WTC11 (cell line): ENCODE measurements around the gene PRDM12. TPM values are rescaled to one million over a fixed set of nuclear protein-coding genes. Genes with fewer than 3 reads are reported as not detected.

Source experiments
- ATAC-seq: fragments of 200-7000 bp; cut with Tn5 transposase; 2 replicates; pipeline ENCODE4 v1.10.0; 2021; ENCODE audit warnings: mild to moderate bottlenecking, moderate library complexity
- CTCF ChIA-PET: fragments of 300-600 bp; sonication (Branson Sonifier 250); formaldehyde crosslinking; loops from one replicate; lab custom pipeline; 2021; ENCODE audit warnings: antibody characterized with exemption; lab: Charles Lee
- POLR2A ChIA-PET: fragments of 350-600 bp; sonication (Branson Sonifier 250); formaldehyde crosslinking; loops from one replicate; lab custom pipeline; 2021; ENCODE audit warnings: antibody characterized with exemption; lab: Charles Lee
- DNase-seq: peaks from one replicate; pipeline ENCODE4 v3.0.0; 2021; ENCODE audit warnings: low spot score
- H3K27ac Mint-ChIP-seq: 2 replicates; pipeline ENCODE4 v1.8.0; 2021; ENCODE audit warnings: mixed read lengths
- H3K27me3 Mint-ChIP-seq: 2 replicates; pipeline ENCODE4 v1.8.0; 2021; ENCODE audit warnings: low read depth, mild to moderate bottlenecking, moderate library complexity, mixed read lengths
- H3K36me3 Mint-ChIP-seq: 2 replicates; pipeline ENCODE4 v1.8.0; 2021; ENCODE audit warnings: mixed read lengths
- H3K4me1 Mint-ChIP-seq: 2 replicates; pipeline ENCODE4 v1.8.0; 2022; ENCODE audit warnings: mixed read lengths
- H3K4me3 Mint-ChIP-seq: 2 replicates; pipeline ENCODE4 v1.8.0; 2021; ENCODE audit warnings: mild to moderate bottlenecking, moderate library complexity, mixed read lengths
- H3K9me3 Mint-ChIP-seq: 2 replicates; pipeline ENCODE4 v1.8.0; 2021; ENCODE audit warnings: mixed read lengths
- AFF4 ChIP-seq: sonication (generic); formaldehyde crosslinking; IDR thresholded peaks from 2 replicates; pipeline ENCODE4 v1.8.1; 2023; ENCODE audit warnings: mild to moderate bottlenecking, missing genetic modification reagents, borderline replicate concordance
- CBFB ChIP-seq: sonication (generic); formaldehyde crosslinking; IDR thresholded peaks from 2 replicates; pipeline ENCODE4 v1.8.1; 2022; ENCODE audit warnings: mild to moderate bottlenecking, low read depth, missing genetic modification reagents
- FOXP1 ChIP-seq: sonication (generic); formaldehyde crosslinking; IDR thresholded peaks from 2 replicates; pipeline ENCODE4 v1.8.0; 2022; ENCODE audit warnings: missing genetic modification reagents, mild to moderate bottlenecking, moderate library complexity, borderline replicate concordance
- HMGA2 ChIP-seq: fragments of 250-450 bp; sonication (Bioruptor Pico); IDR thresholded peaks from 2 replicates; pipeline ENCODE4 v1.4.0; 2021; ENCODE audit warnings: mild to moderate bottlenecking, moderate library complexity
- JAZF1 ChIP-seq: fragments of 250-450 bp; sonication (Bioruptor Pico); IDR thresholded peaks from 2 replicates; pipeline ENCODE4 v1.9.0; 2021; ENCODE audit warnings: moderate library complexity, mild to moderate bottlenecking, inconsistent platforms
- KAT7 ChIP-seq: sonication (generic); formaldehyde crosslinking; IDR thresholded peaks from 2 replicates; pipeline ENCODE4 v1.8.1; 2023; ENCODE audit warnings: missing genetic modification reagents, mild to moderate bottlenecking, borderline replicate concordance
- NR3C1 ChIP-seq: sonication (generic); formaldehyde crosslinking; conservative IDR thresholded peaks from 2 replicates; pipeline ENCODE4 v1.8.1; 2023; ENCODE audit warnings: low read depth, mild to moderate bottlenecking, missing genetic modification reagents
- TCF7 ChIP-seq: sonication (generic); formaldehyde crosslinking; IDR thresholded peaks from 2 replicates; pipeline ENCODE4 v1.8.0; 2022; ENCODE audit warnings: mild to moderate bottlenecking, low read depth, missing genetic modification reagents, moderate library complexity
- ZNF138 ChIP-seq: sonication (generic); formaldehyde crosslinking; conservative IDR thresholded peaks from 2 replicates; pipeline ENCODE4 v1.8.1; 2022; ENCODE audit warnings: mild to moderate bottlenecking, moderate library complexity, missing genetic modification reagents
- ZNF512 ChIP-seq: sonication (generic); formaldehyde crosslinking; IDR thresholded peaks from 2 replicates; pipeline ENCODE4 v1.8.1; 2022; ENCODE audit warnings: missing genetic modification reagents, borderline replicate concordance
- total RNA-seq: library from RNA; stranded (reverse); gene quantifications from 3 replicates; pipeline ENCODE4 v1.2.3, GENCODE V29; 2021
- TF ChIP-seq, protein P1 (sequence below): sonication (generic); formaldehyde crosslinking; IDR thresholded peaks from 2 replicates; pipeline ENCODE4 v1.8.0; 2022; ENCODE audit warnings: mild to moderate bottlenecking, missing genetic modification reagents
- TF ChIP-seq, protein P2 (sequence below): sonication (generic); formaldehyde crosslinking; conservative IDR thresholded peaks from 2 replicates; pipeline ENCODE4 v1.8.1; 2022; ENCODE audit warnings: mild to moderate bottlenecking, missing genetic modification reagents
- TF ChIP-seq, protein P3 (sequence below): sonication (generic); formaldehyde crosslinking; IDR thresholded peaks from 2 replicates; pipeline ENCODE4 v1.8.0; 2023; ENCODE audit warnings: missing genetic modification reagents, mild to moderate bottlenecking, borderline replicate concordance
- TF ChIP-seq, protein P4 (sequence below): sonication (generic); formaldehyde crosslinking; IDR thresholded peaks from 2 replicates; pipeline ENCODE4 v1.8.0; 2022; ENCODE audit warnings: mild to moderate bottlenecking, missing genetic modification reagents

PRDM12 gene
- total RNA-seq, 1 experiment from 2014 or later, result 0.09 TPM

GRCh38 chr9:130623466-130623865, 40.9 kb upstream of the PRDM12 start:
- POLR2A ChIA-PET, result no interaction called here
- H3K4me3 Mint-ChIP-seq, result no peak overlapping the region
- H3K9me3 Mint-ChIP-seq, result no peaks in the 10 kb centered on the region
- CTCF ChIA-PET, result interaction anchor here (1.0 to 1.5 kb wide), 3 partner anchors 59 to 163 kb away, joined by 3 to 7 read pairs (median 4); no protein-coding TSS in a partner anchor
- H3K27ac Mint-ChIP-seq, result no peak overlapping the region
- TF ChIP-seq CBFB (CRISPR knock-in tag), result no peak
- no peak for TF ChIP-seq TCF7 (CRISPR knock-in tag)
- TF ChIP-seq ZNF138 (CRISPR knock-in tag), result no peak
- TF ChIP-seq, protein P1, sequence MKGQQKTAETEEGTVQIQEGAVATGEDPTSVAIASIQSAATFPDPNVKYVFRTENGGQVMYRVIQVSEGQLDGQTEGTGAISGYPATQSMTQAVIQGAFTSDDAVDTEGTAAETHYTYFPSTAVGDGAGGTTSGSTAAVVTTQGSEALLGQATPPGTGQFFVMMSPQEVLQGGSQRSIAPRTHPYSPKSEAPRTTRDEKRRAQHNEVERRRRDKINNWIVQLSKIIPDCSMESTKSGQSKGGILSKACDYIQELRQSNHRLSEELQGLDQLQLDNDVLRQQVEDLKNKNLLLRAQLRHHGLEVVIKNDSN, result no peak
- no peak for TF ChIP-seq NR3C1 (CRISPR knock-in tag)
- TF ChIP-seq AFF4 (CRISPR knock-in tag), result no peak
- no peak for TF ChIP-seq KAT7 (CRISPR knock-in tag)
- no peak for TF ChIP-seq JAZF1 (CRISPR knock-in tag)
- TF ChIP-seq, protein P2, sequence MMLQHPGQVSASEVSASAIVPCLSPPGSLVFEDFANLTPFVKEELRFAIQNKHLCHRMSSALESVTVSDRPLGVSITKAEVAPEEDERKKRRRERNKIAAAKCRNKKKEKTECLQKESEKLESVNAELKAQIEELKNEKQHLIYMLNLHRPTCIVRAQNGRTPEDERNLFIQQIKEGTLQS (CRISPR knock-in tag), result no peak
- TF ChIP-seq, protein P3, sequence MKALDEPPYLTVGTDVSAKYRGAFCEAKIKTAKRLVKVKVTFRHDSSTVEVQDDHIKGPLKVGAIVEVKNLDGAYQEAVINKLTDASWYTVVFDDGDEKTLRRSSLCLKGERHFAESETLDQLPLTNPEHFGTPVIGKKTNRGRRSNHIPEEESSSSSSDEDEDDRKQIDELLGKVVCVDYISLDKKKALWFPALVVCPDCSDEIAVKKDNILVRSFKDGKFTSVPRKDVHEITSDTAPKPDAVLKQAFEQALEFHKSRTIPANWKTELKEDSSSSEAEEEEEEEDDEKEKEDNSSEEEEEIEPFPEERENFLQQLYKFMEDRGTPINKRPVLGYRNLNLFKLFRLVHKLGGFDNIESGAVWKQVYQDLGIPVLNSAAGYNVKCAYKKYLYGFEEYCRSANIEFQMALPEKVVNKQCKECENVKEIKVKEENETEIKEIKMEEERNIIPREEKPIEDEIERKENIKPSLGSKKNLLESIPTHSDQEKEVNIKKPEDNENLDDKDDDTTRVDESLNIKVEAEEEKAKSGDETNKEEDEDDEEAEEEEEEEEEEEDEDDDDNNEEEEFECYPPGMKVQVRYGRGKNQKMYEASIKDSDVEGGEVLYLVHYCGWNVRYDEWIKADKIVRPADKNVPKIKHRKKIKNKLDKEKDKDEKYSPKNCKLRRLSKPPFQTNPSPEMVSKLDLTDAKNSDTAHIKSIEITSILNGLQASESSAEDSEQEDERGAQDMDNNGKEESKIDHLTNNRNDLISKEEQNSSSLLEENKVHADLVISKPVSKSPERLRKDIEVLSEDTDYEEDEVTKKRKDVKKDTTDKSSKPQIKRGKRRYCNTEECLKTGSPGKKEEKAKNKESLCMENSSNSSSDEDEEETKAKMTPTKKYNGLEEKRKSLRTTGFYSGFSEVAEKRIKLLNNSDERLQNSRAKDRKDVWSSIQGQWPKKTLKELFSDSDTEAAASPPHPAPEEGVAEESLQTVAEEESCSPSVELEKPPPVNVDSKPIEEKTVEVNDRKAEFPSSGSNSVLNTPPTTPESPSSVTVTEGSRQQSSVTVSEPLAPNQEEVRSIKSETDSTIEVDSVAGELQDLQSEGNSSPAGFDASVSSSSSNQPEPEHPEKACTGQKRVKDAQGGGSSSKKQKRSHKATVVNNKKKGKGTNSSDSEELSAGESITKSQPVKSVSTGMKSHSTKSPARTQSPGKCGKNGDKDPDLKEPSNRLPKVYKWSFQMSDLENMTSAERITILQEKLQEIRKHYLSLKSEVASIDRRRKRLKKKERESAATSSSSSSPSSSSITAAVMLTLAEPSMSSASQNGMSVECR, result no peak
- TF ChIP-seq HMGA2, result no peak
- TF ChIP-seq, protein P4, sequence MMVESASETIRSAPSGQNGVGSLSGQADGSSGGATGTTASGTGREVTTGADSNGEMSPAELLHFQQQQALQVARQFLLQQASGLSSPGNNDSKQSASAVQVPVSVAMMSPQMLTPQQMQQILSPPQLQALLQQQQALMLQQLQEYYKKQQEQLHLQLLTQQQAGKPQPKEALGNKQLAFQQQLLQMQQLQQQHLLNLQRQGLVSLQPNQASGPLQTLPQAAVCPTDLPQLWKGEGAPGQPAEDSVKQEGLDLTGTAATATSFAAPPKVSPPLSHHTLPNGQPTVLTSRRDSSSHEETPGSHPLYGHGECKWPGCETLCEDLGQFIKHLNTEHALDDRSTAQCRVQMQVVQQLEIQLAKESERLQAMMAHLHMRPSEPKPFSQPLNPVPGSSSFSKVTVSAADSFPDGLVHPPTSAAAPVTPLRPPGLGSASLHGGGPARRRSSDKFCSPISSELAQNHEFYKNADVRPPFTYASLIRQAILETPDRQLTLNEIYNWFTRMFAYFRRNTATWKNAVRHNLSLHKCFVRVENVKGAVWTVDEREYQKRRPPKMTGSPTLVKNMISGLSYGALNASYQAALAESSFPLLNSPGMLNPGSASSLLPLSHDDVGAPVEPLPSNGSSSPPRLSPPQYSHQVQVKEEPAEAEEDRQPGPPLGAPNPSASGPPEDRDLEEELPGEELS (CRISPR knock-in tag), result no peak
- no peak for TF ChIP-seq ZNF512 (CRISPR knock-in tag)
- TF ChIP-seq FOXP1 (CRISPR knock-in tag), result no peak
- H3K27me3 Mint-ChIP-seq, result no peaks in the 10 kb centered on the region
- DNase-seq, result no peak
- ATAC-seq, result no peak
- peaks cover 81% of the 10 kb centered on the region for H3K36me3 Mint-ChIP-seq
- H3K4me1 Mint-ChIP-seq, result peaks cover 9% of the 10 kb centered on the region
